B cell (primary cell): ENCODE measurements around the gene TPRN. TPM values are rescaled to one million over a fixed set of nuclear protein-coding genes. Genes with fewer than 3 reads are reported as not detected.

Experiments used
- ATAC-seq: fragments of 200-7000 bp; cut with Tn5 transposase; one replicate; pipeline ENCODE4 v1.10.0; 2021; ENCODE audit warnings: low read depth, mild to moderate bottlenecking, moderate number of reproducible peaks, moderate library complexity
- CTCF ChIA-PET: fragments of 350-600 bp; sonication (Branson Sonifier 250); formaldehyde crosslinking; loops from one replicate; lab custom pipeline; 2021; ENCODE audit warnings: antibody characterized with exemption, inconsistent platforms; lab: Charles Lee
- POLR2A ChIA-PET: fragments of 350-600 bp; sonication (Branson Sonifier 250); formaldehyde crosslinking; loops from one replicate; lab custom pipeline; 2021; ENCODE audit warnings: antibody characterized with exemption; lab: Charles Lee
- DNase-seq: peaks from one replicate; pipeline ENCODE4 v3.0.0; 2013
- H2AFZ ChIP-seq: 2 replicates; pipeline ENCODE4 v1.6.1; 2012; ENCODE audit warnings: mild to moderate bottlenecking, low read depth, low read length; ENCODE audit not compliant: insufficient read depth, poor library complexity, severe bottlenecking
- H3K27ac ChIP-seq, 2 donors: 1 replicate in 1 of 2; 2 replicates in 1 of 2; pipeline ENCODE4 v1.5.1; 2012 to 2013; ENCODE audit warnings: low read length in 2 of 2, mild to moderate bottlenecking in 2 of 2, moderate library complexity in 1 of 2
- H3K27me3 ChIP-seq, 4 experiments: fragments of 200-600 bp in 1 of 4; sonication (generic) in 1 of 4; replicated peaks in 1 of 4; 1 replicate in 2 of 4; 2 replicates in 2 of 4; pipeline versions ENCODE4 v1.6.1 to v1.7.0; 2013 to 2016; ENCODE audit warnings: low read length in 3 of 4, mild to moderate bottlenecking in 2 of 4, mixed read lengths in 1 of 4, moderate library complexity in 1 of 4; ENCODE audit not compliant: insufficient read depth in 4 of 4, control insufficient read depth in 3 of 4; ENCODE audit errors: control extremely low read depth in 1 of 4
- H3K36me3 ChIP-seq, 2 experiments: replicated peaks in 1 of 2; 1 replicate in 1 of 2; 2 replicates in 1 of 2; pipeline versions ENCODE4 v1.6.1 to v1.7.1; 2013; ENCODE audit warnings: low read length in 1 of 2; ENCODE audit not compliant: insufficient read depth in 2 of 2, control insufficient read depth in 1 of 2; ENCODE audit errors: control extremely low read depth in 1 of 2, extremely low read depth in 1 of 2
- H3K4me1 ChIP-seq, 2 donors: fragments of 200-600 bp in 1 of 2; sonication (generic) in 1 of 2; 1 replicate in 1 of 2; 2 replicates in 1 of 2; pipeline versions ENCODE4 v1.5.1 to v1.6.1; 2013 to 2017; ENCODE audit warnings: low read length in 2 of 2; ENCODE audit not compliant: control insufficient read depth in 2 of 2, insufficient read depth in 2 of 2
- H3K4me2 ChIP-seq: replicated peaks from 2 replicates; pipeline ENCODE3; 2012; ENCODE audit warnings: mild to moderate bottlenecking, low read depth, low read length; ENCODE audit not compliant: poor library complexity, severe bottlenecking
- H3K4me3 ChIP-seq, 5 experiments: fragments of 200-600 bp in 1 of 5; sonication (generic) in 1 of 5; 1 replicate in 3 of 5; 2 replicates in 2 of 5; pipeline versions ENCODE4 v1.5.1 to v1.7.0; 2011 to 2016; ENCODE audit warnings: low read length in 4 of 5, mild to moderate bottlenecking in 4 of 5, low read depth in 2 of 5, control low read depth in 1 of 5, moderate library complexity in 1 of 5; ENCODE audit not compliant: insufficient read depth in 1 of 5; ENCODE audit errors: control extremely low read depth in 1 of 5, extremely low read depth in 1 of 5
- H3K79me2 ChIP-seq: fragments of 200-600 bp; sonication (generic); one replicate; pipeline ENCODE4 v1.6.0; 2016; ENCODE audit warnings: low read length; ENCODE audit not compliant: control insufficient read depth, insufficient read depth
- H3K9ac ChIP-seq: fragments of 200-600 bp; sonication (generic); 2 replicates; pipeline ENCODE4 v1.6.1; 2017; ENCODE audit warnings: mild to moderate bottlenecking, low read length, moderate library complexity
- H3K9me3 ChIP-seq, 3 donors: one replicate each; pipeline versions ENCODE4 v1.6.1 to v1.7.1; 2013; ENCODE audit warnings: low read length in 2 of 3; ENCODE audit not compliant: control insufficient read depth in 2 of 3, insufficient read depth in 1 of 3; ENCODE audit errors: control extremely low read depth in 1 of 3
- H4K20me1 ChIP-seq: 2 replicates; pipeline ENCODE4 v1.6.0; 2012; ENCODE audit warnings: mild to moderate bottlenecking, low read length; ENCODE audit not compliant: insufficient read depth, control insufficient read depth, poor library complexity, severe bottlenecking
- H3K27ac Mint-ChIP-seq: one replicate; pipeline ENCODE4 v1.8.0; 2021; ENCODE audit warnings: mixed read lengths
- H3K27me3 Mint-ChIP-seq: one replicate; pipeline ENCODE4 v1.8.0; 2021; ENCODE audit warnings: mixed read lengths
- H3K4me1 Mint-ChIP-seq: one replicate; pipeline ENCODE4 v1.8.0; 2021; ENCODE audit warnings: mixed read lengths
- H3K4me3 Mint-ChIP-seq: one replicate; pipeline ENCODE4 v1.8.0; 2021; ENCODE audit warnings: mixed read lengths
- H3K9me3 Mint-ChIP-seq: one replicate; pipeline ENCODE4 v1.8.0; 2022; ENCODE audit warnings: mixed read lengths; ENCODE audit not compliant: insufficient read depth
- CTCF ChIP-seq: fragments of 200-600 bp; IDR thresholded peaks from one replicate; pipeline ENCODE4 v1.8.0; 2022; ENCODE audit warnings: antibody characterized with exemption, mild to moderate bottlenecking
- EZH2 ChIP-seq: IDR thresholded peaks from 2 replicates; pipeline ENCODE4 v1.6.1; 2012; ENCODE audit warnings: borderline replicate concordance, low read depth, mild to moderate bottlenecking, moderate library complexity, low read length; ENCODE audit not compliant: insufficient read depth, poor library complexity, severe bottlenecking
- WGBS: methylation state at CpG from one replicate; pipeline ENCODE4 v1.1.5; 2013; ENCODE audit warnings: missing lambda C conversion rate; ENCODE audit not compliant: insufficient coverage; 5-methylcytosine and 5-hydroxymethylcytosine counted together
- intact Hi-C: fragments of 100-400 bp; cut with micrococcal nuclease; formaldehyde crosslinking; loops from one replicate; pipeline ENCODE4 v1.10.0; 2022
- polyA plus RNA-seq: library from polyadenylated mRNA; depleted of rRNA; stranded (reverse); fragments of >200 nt; gene quantifications from 2 replicates; pipeline ENCODE4 v1.2.3, GENCODE V29; 2012
- total RNA-seq, 2 donors: library from RNA; stranded (reverse); fragments of 120-200 nt in 1 of 2; gene quantifications; 1 replicate in 1 of 2; 2 replicates in 1 of 2; pipeline versions ENCODE4 v1.2.3 to v1.2.4, GENCODE V29; 2013 to 2022

The TPRN gene
- total and polyA plus RNA-seq, 2 donors (not counting 1 experiment from before 2014, with no cell fraction given) = 5.7 to 16.3 TPM

DNA sequence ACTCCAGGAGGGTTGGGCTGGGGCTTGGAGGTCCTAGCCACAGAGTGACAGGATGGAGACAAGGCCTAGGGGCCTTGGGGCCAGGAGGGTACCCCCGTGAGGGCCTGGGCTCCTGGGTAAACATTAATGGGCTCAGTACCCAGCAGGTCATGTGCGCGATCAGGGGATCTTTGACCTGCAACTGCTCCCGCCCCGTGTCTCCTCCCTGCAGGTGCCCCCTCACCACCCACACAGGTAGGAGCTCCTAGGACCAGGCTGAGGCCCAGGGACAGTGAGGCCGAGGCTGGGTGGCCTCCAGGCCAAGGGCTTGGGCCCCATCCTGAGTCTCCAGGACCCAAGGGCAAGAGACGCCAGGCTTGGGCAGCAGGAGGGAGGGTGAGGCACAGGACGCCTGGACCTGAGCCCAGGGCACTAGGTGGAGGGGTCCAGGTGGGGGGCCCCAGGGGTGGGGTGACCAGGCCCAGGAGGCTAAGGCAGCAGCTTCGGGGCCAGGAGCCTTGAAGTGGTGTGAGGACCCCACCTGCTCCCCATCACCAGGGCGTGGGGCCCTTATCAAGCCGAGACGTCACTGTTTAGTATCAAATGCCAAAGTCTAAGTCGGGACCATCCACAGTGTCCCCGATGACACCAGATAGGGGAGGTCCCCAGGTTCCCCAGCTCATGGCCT, 30.3 kb upstream of the TPRN start, which contains the start of gene SLC34A3:
TSS of gene SLC34A3 (plus strand) at position 197 of the 667 bp plus-strand sequence. CDS start 802 bp downstream, outside the sequence.
- Mint-ChIP-seq H3K9me3 (no peaks in the 10 kb centered on the region), H3K27me3 (peaks cover 4% of the 10 kb centered on the region), H3K4me3 (no peak within 1 kb of the TSS), H3K4me1 (peaks cover 19% of the 10 kb centered on the region), H3K27ac (no peak within 1 kb of the TSS)
- Histone ChIP-seq H3K36me3 (no peaks in the 10 kb centered on the region), H3K4me2 (no peak within 1 kb of the TSS), H2AFZ (no peak within 1 kb of the TSS), H3K27me3 (peaks cover 0 to 38% (median 2%) of the 10 kb centered on the region in 4 experiments), H3K79me2 (peaks cover under 1% of the 10 kb centered on the region), H3K27ac (no peak within 1 kb of the TSS), H3K9me3 (peaks cover 0 to 3% (median 0%) of the 10 kb centered on the region in 3 donors), H3K4me1 (peaks cover 21 to 26% of the 10 kb centered on the region in 2 donors), H4K20me1 (no peaks in the 10 kb centered on the region), H3K9ac (no peak within 1 kb of the TSS), H3K4me3 (no peak within 1 kb of the TSS)
- 83% methylated on average over 13 of the region's 14 CpGs for WGBS
- no peak for DNase-seq
- intact Hi-C loops = no loop called here
- TF ChIP-seq EZH2 (no peak), CTCF (no peak)
- ATAC-seq = no peak
- POLR2A ChIA-PET = no interaction called here
- CTCF ChIA-PET = interaction anchor here (0.9 to 1.2 kb wide), 2 partner anchors 112 to 135 kb away, joined by 3 to 4 read pairs; no protein-coding TSS in a partner anchor
